GM12875 (cell line): ENCODE results near the gene USP15.

Source experiments
- H3K4me3 ChIP-seq: one replicate; pipeline ENCODE4 v1.5.1; 2011; ENCODE audit warnings: low read depth, low read length, control low read depth
- TF ChIP-seq, protein P1 (sequence below): IDR thresholded peaks from 2 replicates; pipeline ENCODE4 v1.5.1; 2011; ENCODE audit warnings: low read depth, mild to moderate bottlenecking, control low read depth, inconsistent platforms, low read length, moderate library complexity, borderline replicate concordance; ENCODE audit not compliant: insufficient read depth

Gene USP15

DNA sequence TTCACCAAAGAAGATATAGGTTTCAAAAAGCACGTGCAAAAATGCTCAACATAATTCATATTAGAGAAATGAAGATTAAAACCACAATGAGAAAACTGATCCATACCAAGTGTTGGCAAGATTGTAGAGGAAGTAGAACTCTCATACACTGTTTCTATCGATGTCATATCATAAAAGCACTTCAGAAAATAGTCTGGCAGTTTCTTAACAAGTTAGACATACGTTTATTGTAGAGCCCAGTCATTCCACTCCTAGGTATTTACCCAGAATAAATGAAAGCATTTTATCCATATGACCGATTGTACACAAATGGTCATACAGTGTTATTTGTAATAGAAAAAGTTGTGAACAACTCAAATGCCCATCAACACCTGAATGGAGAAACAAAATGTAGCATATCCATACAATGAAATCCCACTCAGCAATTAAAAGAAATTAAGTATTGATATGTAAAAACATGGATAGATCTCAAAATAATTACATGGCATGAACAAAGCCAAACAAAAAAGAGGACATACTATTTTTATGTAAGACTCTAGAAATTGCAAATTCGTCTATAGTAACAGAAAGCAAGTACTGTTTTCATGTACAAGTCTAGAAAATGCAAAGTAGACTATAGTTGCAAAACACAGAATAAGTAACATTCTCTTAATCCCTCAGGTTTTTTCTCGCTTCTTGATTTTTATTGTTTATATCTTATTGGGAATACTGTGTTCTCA is 41.0 kb downstream of the USP15 start:
- H3K4me3 ChIP-seq = no peak overlapping the region
- TF ChIP-seq, protein P1, sequence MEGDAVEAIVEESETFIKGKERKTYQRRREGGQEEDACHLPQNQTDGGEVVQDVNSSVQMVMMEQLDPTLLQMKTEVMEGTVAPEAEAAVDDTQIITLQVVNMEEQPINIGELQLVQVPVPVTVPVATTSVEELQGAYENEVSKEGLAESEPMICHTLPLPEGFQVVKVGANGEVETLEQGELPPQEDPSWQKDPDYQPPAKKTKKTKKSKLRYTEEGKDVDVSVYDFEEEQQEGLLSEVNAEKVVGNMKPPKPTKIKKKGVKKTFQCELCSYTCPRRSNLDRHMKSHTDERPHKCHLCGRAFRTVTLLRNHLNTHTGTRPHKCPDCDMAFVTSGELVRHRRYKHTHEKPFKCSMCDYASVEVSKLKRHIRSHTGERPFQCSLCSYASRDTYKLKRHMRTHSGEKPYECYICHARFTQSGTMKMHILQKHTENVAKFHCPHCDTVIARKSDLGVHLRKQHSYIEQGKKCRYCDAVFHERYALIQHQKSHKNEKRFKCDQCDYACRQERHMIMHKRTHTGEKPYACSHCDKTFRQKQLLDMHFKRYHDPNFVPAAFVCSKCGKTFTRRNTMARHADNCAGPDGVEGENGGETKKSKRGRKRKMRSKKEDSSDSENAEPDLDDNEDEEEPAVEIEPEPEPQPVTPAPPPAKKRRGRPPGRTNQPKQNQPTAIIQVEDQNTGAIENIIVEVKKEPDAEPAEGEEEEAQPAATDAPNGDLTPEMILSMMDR = no peak

DNA sequence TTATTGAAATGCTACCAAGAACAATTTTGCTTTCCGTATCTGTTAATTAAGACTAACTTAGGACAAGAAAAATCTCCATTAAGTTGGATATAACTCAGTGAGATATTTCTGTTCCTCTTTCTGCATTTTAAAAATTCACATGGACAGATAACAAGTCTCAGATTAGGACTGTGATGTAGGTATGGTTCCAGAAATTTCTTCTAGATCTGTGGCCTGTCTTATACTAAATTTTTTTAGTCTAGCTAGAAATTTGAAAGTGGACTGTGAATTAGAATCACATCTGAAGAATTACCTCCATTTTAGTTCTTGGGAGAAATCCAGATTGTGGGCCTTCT is 41.6 kb downstream of the USP15 start:
- no peak overlapping the region for H3K4me3 ChIP-seq
- TF ChIP-seq, protein P1 = no peak

DNA sequence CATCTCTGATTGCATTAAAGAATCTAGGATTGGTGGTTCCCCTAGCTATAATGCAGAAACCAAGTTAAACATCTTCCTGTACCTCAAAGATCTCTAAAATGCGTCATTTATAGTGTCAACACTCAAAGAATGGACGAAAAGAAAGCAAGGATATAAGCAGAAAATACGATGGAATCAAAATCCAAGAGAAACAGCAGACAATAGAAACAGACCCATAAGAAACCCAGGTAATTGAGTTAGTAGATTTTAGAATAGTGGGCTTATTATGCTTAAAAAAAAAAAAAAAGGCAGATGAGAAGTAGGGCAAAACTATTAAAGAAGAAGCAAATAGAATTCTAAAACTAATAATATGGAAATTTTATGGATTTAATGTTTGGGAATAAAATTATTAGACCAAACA is 44.4 kb downstream of the USP15 start:
- TF ChIP-seq, protein P1 = no peak
- H3K4me3 ChIP-seq = no peak overlapping the region

DNA sequence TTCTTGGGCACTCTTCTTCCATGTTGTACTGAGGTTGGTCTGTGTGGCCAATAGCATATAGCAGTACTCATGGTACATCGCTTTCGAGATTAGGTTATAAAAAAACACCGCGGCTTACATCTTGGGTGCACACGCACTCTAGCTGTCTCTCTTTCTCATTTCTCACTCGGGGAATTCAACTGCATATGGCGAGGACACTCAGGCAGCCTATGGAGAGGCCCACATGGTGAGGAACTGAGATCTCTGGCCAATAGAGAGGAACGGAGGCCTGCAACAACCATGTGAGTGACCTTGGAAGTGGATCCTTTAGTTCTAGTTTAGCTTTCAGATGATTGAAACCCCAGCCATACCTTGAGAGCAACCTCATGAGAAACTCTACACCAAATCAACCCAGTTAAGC is 45.6 kb downstream of the USP15 start:
- no peak overlapping the region for H3K4me3 ChIP-seq
- TF ChIP-seq, protein P1 = no peak

DNA sequence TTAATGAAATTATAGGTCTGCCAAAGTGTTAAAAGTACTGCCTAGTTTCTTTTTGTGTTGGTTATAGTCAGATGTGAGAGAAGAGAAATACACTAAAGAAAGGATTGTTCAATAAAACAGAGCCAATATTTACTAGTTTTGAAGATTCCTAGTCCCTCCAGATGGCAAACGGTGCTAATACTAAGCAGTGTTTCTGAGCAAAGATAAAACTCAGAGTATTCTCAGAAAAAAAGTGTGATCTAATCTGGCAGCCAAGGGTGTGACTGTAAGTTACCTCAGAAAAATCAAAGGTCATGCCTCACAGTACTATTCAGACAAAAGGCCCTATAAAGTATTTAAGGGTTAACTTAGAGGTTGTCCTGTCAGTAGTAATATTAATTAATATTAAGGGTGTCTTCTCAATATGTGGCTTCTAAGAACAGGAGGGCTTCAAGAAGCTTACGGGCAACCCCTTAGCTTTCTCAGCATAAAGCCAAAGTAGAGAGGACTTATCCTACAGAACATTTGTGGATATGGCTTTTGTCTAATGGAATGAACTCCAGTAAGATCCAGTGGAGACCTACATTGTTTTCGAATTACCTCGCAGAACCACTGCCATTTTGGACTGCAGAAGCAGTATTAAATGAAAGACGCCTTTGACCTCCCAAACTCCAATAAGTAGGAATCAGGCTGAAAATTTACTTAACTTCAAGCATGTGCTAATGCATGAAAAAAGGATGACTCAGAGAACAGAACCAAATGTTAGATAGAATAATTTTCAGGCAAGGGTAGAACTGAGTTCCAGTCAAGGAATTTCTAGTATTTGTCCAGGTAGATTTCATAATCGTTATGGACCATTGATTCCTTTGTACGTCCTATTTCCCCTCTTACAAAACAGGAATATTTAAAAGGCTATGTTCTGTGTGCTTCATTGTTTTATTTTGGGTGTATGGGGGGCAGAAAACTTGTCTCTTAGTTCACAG is 46.6 kb downstream of the USP15 start:
- TF ChIP-seq, protein P1 = no peak
- no peak overlapping the region for H3K4me3 ChIP-seq

DNA sequence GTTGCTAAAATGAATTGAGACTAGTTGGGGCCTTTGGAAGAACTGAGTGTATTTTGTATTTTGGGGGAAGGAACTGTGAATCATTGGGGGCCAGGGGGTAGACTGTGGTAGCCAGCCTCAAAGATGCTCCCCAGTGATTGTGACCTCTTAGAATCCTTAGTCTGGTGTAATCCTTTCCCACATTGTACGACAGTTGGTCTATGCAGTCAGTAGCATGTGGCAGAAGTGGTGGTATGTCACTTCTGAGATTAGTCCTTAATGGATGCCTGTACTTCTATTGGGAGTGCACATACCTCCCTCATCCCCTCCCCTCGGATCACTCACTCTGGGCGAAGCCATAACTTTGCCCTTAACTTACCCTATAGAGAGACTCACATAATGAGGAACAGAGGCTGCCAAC is 48.0 kb downstream of the USP15 start:
- TF ChIP-seq, protein P1 = no peak
- no peak overlapping the region for H3K4me3 ChIP-seq

DNA sequence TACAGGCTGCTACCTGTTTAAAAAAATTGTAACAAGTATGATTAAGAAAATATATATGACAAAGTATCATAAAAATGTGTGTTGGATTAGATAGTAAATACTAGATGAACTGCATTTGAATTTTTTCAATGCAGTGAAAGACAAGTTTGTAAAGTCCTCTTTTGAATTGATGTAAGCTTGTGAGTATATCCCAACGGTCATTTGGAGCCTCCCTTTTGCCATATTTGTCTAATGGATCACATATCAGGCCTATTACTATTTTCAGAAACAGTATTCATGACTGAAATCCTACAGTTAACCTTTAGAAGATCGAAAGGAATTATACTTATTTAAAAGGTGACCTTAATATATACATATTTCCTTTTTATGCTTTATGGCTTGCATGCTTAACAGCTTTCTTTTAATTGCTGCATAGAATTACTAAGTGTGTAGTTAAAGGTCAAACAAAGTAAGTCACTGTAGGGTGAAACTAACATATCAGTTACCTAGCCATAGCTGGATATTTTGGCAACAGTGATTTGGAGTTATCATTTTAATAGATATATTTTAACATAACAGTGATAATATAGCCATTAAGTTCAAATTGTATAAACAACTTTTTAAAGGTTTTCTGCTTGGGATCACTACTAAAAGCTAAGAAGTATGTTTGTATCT is 53.6 kb downstream of the USP15 start:
- TF ChIP-seq, protein P1 = no peak

More for the DNA sequence above, 53.6 kb downstream of the USP15 start:
- H3K4me3 ChIP-seq = no peak overlapping the region
